GM18867 (cell line): ENCODE data around the gene BICRAL.

Experiments used
- ATAC-seq: cut with Tn5 transposase; IDR thresholded peaks from one replicate; pipeline ENCODE4 v1.9.1; 2021; ENCODE audit warnings: mild to moderate bottlenecking, moderate library complexity; ENCODE audit not compliant: unreplicated experiment

The BICRAL gene

DNA sequence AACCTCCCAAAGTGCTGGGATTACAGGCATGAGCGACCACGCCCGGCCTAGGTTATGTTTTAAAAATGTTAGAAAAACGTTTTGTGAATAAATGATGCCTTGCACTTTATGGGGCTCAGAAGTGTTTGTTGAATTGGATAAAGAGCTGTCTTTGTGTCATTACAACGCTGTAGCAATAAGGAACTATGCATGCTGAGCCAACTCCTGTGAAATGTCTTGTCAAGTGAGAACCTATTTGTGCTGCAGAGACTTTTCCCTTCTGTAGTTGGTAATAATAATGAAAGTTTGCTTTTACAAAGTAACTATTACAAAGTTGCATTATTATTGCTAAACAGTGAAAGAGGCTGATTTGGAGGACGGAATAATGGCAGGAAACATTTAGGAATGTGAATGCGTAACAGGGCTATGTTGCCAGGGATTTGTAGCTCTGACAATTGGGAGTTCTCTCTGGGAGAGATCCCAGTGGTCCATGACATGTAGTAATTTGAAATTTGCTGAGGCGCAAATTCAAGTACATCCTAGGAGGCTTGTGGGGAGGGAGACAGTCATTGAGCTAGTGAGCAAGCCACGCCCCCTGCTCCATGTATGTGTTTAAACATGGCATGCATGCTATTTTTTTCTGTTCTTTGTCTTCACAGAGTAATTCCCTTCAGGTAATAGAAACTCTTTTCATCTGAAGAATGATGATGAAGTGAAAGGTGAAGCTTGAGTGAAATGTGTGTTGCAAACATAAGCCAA lies 16.8 kb upstream of the BICRAL start:
- ATAC-seq: no peak

DNA sequence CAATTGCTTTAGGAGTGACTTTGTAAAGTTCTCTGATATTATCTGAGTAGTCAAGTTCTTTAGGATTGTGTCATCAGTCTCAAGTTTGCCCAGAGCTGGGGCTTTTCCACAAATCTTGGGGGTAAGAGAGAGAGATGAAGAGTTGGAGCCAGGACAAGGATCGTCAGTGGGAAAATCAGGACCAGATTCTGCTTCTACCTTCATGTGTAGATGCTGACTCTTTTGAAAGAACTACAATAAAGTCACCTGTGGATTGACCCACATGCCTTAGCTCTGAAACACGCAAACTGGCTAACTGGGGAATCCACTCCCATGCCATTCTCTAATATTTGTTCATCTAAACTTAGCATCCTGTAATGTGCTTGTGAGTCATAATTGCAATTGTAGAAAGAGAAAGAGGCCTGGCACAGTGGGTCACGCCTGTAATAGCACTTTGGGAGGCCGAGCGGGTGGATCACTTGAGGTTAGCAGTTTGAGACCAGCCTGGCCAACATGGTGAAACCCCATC lies 15.6 kb upstream of the BICRAL start:
- no peak for ATAC-seq

DNA sequence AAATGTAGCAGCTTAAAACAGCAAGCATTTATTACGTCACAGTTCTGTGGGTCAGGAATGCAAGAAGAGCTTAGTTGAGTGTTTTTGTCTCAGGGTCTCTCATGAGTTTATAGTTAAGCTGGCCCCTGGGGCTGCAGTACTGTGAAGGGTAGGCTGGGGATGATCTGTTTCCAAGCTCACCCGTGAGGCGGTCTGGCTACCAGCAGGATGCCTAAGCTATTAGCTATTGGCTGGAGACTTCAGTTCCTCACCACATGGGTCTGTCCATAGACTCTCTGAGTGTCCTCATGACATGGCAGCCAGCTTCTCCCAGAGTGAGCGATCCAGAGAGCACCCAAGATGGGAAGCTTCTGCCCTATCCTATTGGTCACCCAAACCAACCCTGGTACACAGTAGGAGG lies 12.8 kb upstream of the BICRAL start:
- no peak for ATAC-seq

DNA sequence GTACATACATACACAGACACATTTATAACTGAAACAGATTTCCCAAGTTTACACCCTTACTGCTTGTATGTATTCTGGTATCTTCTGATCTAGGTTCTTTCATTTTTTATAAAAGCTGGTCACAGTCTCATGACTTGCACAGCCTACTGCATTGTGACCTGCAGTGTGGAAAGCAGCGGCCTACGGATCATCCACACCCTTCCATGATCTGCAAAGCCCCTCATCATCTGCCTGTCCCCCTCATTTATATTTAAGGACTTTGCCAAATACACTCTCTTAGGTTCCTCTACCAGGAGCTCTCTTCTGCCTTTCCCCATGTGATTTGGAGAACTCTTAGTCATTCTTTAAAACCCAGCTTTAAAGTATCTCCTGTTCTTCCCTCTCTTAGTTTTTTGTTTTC lies 12.0 kb upstream of the BICRAL start:
- no peak for ATAC-seq

DNA sequence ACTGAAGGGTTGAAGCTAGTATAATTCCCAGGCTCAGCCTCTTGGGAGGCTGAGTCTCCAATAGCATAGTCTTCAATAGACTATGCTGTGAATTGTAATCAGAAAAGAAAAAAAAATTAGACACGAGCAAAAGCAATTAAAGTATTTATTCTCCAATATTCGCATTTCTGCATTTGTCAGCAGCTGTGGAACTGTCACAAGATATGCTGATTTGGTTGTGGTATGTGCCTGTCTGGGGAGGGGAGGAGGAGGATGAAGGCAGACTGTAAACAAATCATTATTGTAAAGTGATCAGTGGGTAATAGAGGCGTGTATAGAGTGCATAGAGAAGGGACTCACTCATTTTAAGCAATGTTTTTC lies 10.1 kb upstream of the BICRAL start:
- ATAC-seq: no peak

DNA sequence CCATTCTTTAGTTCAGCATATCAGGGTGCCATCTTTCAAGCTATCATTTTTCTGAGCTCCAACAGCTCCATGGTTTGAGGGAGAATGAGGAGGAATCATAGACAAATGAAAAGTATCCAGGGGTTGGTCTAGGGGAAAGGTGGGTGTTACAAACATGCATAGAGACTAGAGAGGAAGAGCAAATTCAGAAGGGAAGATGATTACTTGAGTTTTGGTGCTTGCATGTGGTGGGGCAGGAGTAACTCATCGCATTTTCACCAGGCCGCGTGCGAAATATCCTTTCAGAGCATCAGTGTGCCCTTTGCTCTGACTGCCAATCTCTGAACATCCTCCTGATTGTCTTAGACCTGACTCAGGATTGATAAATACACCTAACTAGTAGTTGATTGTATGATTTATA lies 7.7 kb upstream of the BICRAL start:
- no peak for ATAC-seq

DNA sequence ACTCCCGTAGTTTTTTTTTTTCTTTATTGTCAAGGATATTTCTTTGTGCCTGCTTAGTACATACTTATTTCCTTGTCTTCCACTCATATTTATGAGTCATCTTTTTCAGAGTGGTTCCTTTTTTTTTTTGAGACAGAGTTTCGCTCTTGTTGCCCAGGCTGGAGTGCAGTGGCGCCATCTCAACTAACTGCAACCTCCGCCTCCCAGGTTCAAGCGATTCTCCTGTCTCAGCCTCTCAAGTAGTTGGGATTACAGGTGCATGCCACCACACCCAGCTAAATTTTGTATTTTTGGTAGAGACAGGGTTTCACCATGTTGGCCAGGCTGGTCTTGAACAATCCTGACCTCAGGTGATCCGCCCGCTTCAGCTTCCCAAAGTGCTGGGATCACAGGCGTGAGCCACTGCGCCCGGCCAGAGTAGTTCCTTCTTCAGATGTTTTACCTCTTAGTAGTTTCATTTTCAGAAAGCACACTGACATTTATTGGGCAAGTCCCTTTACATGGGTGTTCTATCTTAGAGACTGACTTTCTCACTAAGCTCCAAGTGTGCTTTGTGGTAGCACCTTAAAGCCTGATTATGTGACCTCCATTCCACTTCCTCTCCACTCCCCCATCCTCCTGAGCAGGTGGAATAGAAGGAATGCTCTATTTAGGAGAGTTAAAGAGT lies 6.9 kb upstream of the BICRAL start:
- ATAC-seq: peak; percentile 32

DNA sequence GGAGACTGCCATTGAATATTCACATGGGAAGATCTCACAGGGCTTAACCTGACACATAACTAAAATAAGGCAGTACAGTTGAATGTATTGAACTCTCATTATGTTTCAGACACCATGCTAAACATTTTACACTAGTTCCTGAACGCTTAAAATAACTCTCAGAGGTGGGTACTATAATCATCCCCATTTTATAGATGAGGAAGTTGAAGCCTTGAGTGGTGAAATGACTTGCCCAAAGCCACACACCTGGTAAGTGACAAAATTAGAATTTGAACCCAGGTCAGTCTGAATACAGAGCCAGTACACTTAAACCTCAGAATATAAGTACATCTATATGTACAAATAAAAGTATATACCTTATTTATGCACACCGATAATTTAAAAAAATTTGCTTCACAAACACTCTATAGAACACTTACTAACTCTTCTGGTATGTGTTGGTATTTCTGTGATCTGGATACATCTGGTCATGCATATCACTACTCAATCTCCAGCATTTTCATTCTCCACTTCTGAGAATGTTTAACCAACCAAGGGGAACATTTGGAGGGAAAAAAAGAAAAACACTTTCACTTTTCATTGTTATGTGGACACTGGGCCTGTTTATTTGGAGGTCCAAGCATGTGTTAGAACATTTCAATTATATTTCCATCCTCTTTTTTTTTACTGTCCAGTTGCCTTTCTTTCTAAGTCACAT lies 4.6 kb upstream of the BICRAL start:
- ATAC-seq: no peak

DNA sequence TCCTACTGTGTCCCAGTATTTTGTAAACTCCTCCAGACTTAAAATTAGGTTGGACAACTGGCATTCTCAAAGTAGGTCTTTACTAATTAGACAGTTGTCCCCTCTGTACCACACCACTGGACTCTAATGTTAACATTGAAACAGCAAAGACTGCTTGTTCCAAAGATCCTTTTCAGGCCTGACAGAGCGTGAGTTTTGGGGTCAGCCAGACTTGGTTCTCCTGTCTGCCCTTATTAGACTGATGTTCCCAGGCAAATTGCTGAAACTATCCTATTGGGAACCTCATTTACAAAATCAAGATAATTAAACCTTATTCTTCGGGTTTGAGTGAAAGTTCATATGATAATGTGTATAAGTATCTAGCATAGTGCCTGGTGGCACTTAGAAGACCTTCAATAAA lies 3.7 kb upstream of the BICRAL start:
- no peak for ATAC-seq

DNA sequence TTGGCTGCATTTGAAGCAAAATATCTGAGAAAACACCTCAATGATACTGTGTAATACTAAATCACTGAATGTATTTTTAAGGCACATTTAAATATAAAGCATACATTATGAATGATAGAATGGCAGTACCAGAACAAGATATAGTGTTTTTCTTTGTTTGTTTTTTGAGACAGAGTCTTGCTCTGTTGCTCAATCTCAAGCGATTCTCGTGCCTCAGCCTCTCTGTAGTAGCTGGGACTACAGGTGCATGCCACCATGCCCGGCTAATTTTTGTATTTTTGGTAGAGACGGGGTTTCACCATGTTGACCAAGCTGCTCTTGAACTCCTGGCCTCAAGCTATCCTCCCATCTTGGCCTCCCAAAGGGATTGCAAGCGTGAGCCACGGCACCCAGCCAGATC lies 2.3 kb upstream of the BICRAL start:
- no peak for ATAC-seq

DNA sequence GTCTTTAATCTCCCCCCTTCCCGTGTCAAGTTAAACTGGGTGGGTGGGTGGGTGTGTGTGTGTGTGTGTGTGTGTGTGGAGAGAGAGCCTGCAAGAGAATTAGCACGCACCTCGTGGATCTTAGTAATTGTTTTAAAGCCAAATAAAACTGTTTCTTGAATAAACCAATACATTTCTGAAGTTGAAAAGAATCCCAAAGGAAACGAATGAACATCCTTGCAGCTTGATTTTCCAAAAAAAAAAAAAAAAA lies 381 bp upstream of the BICRAL start:
- ATAC-seq: no peak

DNA sequence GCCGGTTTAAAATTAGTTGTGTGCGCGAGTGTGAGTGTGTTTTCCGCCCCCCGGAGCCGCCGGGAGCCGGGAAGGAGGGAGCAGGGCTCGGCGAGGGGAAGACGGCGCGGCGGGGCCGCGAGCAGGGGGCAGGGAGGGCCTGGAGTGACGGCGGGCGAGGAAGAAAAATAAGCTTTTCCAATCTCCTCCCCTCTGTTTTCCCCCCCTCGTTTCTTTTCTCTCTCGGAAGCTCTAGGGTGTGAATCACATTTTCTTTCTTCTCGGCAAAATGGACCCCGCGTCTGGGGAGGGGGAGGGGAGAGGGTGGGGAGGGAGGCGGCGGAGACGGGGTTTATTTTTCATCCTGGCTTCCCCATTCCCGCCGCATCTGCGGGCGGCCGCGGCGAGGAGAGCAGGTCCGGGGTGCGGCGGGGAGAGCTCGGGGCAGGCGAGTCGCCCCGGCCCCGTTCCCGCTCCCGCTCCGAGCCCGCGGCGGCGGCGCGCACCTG lies 881 bp downstream of the BICRAL start:
- peak; percentile 22 for ATAC-seq

DNA sequence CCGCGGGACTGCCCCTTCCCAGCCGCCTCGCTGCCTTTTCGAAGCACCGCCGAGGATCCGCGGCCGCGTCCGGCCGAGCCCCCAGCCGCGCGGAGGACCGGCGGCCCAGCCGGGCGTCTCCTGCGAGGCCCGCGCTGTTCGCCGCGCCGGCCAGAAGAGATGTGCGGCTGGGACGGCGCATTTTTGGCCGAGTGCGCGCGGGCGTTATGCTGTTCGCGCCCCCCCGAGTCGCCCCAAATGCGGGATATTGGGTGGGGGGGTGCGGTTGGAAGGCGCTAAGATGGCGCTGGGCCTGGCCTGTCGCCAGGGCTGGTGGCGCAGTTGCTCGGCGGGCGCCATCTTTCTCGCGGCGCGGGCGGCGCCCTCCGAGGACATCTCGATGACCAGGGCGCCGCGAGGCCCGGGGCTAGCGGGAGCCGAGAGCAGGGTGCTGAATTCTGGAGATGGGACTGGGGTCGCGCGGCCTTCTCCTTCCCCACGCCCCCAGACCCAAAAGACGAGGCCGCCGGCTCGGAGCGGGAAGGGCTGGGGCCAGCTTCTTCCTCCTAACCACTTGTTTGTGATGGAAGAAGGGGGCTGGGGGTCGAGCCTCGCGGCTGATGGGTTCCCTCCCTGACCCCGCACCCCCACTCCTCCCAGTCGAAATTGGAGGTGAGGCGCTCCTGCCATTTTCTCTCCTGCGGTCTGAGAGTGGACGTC lies 1.5 kb downstream of the BICRAL start:
- ATAC-seq: peak; percentile 42

DNA sequence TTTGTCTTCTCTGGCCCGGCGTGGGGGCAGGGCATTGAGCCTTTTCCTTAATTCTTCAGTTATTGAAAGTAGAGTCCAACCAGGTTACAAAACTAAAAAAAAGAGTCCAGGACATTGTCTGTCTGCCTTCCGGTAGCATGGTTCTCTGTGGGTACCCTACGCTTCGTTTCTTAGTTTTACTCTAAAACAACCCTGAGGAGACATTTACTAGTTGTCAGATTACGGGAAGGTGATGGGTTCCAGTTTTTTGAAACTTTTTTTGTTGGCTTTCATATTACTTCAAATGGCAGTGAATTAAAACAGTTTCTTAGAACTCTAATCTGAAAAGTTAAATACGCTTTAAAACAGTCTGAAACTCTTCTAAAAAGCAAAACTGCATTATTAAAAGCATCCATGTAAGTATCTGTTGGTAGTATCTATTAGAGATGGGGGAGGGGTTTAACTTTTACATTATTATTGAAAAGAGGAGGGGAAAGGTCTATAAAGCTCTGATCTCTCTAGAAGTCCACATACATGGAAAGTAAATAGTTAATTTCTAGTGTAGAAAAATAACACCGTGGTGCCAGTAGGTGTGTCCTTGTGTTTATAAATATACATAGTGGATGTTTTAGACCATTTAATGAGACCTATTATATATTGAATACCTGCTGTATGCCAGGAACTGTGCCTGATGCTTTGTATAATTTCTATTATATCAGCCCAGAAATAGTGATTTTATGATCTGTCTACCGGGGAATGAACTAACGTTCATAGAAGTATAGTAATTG lies 2.2 kb downstream of the BICRAL start:
- ATAC-seq: peak; percentile 2

DNA sequence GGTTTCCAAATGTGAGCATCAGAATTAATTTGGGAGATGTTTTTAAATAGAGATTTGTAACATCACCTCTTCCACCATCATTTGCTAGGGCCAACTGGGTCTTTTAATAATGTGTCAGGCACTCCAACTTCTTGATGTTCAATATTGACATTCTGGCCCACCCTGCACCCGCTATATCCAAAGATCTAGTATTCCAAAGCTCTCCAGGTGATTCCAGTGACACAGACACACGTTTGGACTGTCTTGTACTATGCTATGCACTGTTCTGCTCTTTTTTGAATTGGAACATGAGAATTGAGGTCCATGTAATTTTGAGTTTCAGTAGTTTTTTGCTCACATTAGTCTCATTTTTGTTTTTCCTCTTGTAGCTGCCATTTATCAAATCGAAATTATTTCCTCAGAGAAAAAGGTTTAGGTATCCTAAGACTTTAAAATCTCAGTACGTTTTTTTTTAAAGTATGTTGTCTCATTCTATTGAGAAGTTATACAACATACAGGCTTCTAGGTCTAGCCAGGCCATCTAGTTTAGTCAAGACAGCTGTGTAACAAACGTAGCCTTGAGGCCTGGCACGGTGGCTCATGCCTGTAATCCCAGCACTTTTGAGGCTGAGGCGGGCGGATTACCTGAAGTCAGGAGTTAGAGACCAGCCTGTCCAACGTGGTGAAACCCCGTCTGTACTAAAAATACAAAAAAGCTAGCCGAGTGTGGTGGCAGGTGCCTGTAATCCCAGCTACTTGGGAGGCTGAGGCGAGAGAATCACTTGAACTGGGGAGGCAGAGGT lies 3.1 kb downstream of the BICRAL start:
- no peak for ATAC-seq

DNA sequence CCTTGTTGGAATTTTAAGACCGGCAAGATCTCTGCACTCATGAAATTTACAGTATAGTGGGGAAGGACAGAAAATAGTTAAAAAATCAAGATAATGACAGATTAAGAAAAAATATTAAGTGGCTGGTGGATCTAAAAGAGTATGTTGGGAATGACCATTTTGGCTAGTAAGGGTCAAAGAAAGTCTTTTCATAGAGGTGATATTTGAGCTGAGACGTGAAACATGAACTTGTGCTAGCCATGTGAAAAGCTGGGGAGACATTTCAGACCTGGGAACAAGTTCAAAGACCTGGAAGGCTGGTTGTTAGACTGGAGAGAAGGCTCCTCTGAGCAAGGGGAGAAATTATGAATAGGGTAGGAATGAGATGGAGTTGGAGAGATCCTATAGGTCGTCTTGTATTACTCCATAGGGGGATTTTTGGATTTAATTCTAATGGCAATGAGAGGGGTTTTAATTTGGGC lies 4.7 kb downstream of the BICRAL start:
- ATAC-seq: no peak

DNA sequence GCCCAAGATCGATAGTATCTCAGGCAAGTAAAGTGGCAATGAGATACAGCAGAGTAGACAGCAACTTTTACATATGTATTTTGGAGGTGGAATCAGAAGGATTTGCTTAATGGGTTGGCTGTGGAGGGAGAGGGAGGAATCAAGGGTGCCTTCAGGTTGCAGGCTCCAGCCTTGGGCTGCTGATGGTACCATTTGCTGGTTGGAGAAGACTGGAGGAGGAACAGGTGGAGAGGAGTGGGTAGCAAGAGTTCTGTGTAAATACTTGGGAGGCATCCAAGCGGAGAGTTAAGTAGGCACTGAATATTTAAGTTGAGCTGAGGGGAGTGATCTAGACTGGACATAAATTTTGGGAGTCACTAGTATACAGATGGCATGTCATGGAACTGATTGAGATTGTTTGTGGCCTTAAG lies 5.2 kb downstream of the BICRAL start:
- no peak for ATAC-seq

DNA sequence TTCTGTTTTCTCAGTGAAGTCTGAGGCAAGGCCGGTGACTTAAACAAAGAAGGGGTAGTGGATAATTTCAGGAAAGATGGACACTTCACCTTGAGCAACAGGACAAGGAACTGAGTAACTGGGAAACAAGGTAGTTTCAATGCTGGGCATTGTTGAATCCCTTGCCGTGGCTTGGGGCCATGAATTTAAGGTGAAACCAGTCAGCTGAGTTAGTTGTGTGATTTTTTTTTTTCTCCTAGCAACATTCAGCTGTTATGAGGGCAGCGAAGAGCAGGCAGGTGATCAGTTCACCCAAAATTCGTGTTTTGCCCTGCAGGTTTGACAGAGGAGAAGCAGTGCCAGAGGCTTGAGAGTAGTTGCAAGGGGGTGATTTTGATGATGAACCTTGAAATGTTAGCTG lies 6.8 kb downstream of the BICRAL start:
- no peak for ATAC-seq

DNA sequence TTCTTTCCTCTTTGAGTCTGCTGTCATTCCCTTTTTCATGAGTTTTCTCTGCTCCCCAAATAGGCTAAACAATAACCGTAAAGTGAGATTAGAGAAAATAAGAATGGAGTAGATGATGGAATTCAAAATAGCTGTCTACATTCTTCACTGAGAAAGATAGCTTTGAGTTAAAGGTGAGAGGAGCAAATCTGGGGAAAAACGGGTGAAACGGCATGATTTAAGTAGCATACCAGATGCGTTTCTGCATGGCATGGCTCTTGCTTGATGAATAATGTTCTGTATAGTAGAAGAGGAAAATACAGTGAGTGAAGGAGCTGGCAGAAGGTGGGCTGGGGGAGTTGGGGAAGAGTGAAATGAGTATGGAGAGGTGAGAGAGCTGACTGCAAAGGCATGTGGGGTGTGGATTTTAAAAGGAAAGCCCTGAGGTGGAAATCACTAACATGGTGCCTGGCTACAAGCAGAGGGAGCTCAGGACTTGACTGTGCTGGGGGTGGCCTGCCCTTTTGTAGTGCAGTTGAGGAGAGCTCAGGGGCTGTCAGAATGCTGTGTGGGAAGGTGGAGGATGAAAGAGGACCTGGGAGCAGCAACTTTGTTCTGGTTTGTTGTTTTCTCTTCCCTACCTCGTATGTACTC lies 8.8 kb downstream of the BICRAL start:
- no peak for ATAC-seq
